HG02763 (cell line): ENCODE results near the gene ZBED5.

Experiments
- ATAC-seq: cut with Tn5 transposase; IDR thresholded peaks from one replicate; pipeline ENCODE4 v1.9.1; 2021; ENCODE audit warnings: mild to moderate bottlenecking, moderate library complexity; ENCODE audit not compliant: unreplicated experiment

ZBED5 gene

GRCh38 chr11:10881892-10882291, 24.0 kb upstream of the ZBED5 start:
- no peak for ATAC-seq

DNA sequence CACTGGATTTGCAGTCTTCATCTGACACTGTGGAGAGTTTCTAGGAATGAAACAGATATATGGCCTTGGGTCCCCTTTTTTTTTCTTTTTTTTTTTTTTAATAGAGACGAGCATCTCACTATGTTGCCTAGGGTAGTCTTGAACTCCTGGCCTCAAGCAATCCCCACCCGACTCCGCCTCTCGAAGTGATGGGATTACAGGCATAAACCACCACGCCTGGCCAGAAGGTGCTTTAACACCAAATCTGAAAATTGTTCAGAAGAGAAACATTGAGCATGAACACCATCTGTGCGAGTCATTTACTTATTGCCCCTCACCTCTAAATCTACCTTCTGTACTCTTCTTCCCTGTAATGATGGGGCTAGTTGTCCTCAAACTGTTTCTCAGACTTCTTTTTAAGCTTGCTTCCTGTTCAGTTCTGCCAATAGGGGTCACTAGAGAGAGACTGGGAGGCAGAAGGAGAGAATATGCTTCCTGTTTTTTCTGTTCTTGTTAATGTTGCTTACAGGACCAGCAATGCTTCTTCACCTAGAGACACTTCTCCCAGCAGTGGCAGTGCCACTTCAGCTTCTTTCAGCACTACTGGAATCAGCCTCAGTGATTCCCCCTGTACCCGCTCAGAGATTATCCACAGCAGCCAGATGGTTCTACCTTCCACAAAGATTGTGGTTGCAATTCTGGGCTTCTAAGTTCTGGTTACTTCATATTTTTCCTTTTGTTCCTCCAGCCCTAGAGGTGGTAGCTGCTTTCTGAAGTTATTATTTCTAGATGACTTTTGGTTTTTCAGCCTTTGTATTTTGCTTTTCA, 20.8 kb upstream of the ZBED5 start:
- no peak for ATAC-seq

DNA sequence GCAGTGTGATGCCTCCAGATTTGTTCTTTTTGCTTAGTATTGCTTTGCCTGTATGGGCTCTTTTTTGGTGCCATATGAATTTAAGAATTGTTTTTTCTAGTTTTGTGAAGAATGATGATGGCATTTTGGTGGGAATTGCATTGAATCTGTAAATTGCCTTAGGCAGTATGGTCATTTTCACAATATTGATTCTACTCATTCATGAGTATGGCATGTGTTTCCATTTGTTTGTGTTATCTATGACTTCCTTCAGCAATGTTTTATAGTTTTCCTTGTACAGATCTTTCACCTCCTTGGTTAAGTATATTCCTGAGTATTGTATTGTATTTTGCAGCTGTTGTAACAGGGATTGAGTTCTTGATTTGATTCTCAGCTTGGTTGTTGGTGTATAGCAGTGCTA, 18.3 kb upstream of the ZBED5 start:
- no peak for ATAC-seq

DNA sequence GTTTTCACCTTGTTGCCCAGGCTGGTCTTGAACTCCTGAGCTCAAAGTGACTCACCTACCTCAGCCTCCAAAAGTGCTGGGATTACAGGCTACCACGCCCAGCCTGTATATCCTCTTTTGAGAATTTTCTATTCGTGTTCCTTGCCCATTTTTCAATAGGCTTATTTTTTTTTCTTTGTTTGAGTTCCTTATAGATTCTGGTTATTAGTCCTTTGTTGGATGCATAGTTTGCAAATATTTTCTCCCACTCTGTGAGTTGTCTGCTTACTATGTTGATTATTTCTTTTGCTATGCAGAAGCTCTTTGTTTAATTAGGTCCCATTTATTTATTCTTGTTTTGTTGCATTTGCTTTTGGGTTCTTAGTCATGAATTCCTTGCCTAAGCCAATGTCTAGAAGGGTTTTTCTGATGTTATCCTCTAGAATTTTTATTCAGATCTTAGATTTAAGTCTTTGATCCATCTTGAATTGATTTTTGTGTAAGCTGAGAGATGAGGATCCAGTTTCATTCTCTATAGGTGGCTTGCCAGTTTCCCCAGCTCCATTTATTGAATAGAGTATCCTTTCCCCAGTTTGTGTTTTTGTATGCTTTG, 17.7 kb upstream of the ZBED5 start:
- ATAC-seq = no peak

GRCh38 chr11:10872097-10872496, 14.2 kb upstream of the ZBED5 start:
- no peak for ATAC-seq

DNA sequence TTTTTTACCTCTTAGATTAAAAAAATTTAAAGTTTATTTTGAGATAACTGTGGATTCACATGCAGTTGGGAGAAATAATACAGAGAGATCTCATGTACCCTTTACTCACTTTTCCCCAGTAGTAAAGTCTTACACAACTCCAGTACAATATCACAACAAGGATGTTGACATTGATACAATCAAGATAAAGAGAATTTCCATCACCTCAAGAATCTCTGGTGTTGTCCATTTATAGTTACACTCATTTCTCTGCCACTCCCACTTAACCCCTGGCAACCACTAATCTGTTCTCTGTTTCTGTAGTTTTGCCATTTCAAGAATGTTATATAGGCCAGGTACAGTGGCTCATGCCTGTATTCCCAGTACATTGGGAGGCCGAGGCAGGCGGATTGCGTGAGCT, 10.5 kb upstream of the ZBED5 start:
- ATAC-seq = no peak

- no peak for ATAC-seq
These were observed 9.1 kb upstream of the ZBED5 start for GRCh38 chr11:10866893-10867331.

DNA sequence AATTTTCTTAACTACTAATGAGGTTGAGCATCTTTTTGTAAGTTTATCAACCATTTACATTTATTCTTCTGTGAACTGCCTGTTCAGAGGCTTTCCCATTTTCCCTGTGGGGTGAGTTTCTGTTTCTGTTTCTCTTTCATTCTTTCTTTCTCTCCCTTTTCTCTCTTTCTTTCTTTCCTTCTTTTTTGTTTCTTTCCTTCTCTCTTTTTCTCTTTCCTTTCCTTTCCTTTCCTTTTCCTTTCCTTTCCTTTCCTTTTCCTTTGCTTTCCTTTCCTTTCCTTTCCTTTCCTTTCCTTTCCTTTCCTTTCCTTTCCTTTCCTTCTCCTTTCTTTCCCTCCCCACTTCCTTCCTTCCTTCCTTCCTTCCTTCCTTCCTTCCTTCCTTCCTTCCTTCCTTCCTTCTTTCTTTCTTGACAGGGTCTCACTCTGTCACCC, 8.0 kb upstream of the ZBED5 start:
- no peak for ATAC-seq

DNA sequence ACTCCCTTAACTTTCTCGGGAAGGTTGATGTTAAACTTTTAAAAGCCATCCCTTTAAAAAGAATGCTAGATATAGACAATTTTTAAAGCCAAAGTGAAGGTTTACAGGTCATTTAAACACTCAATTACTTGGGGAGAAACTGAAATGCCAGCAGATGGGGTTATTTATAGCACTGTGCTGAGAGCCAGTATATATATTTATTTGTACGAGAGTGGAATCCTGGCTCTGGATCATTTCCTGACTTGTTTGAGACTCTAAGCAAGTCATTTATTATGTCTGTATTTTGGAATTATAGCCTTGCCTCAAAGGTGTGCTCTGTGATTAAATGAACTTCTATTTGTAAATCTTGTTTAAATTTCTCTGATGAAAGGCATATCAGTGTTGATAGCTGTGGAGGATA, 6.8 kb upstream of the ZBED5 start:
- ATAC-seq = no peak

DNA sequence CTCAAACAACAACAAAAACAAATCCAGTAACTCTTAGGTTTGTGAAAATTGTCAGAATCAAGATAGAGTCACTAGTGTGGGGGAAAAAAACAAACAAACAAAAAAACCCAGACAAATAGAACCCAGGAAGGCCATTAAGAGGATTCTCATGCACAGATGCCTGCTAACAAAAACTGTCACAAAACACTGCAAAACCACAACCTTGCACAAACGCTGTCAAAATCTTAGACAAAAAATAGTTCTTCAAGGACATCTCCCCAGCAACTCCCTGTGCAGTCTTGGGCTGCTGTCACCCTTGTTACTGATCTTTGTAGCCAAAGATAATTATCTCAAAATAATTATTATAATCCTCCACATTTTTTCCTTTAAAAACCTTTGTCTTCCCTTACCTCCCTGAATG, 4.6 kb upstream of the ZBED5 start:
- ATAC-seq = no peak

DNA sequence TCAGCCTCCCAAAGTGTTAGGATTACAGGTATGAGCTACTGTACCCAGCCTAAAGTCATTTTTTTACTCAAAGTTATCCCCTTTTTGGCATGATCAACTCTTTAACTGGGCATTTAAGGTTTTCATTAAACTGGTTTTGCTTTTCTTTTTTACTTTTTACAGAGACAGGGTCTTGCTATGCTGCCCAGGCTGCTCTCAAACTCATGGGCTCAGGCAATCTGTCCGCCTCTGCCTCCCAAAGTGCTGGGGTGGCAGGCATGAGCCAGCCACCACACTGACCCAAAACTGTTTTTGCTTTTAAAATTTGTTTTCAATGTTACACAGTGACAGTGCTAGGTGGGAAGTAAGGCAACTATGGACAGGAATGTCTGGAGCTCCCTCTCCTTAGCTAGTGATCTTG, 3.9 kb upstream of the ZBED5 start:
- no peak for ATAC-seq

DNA sequence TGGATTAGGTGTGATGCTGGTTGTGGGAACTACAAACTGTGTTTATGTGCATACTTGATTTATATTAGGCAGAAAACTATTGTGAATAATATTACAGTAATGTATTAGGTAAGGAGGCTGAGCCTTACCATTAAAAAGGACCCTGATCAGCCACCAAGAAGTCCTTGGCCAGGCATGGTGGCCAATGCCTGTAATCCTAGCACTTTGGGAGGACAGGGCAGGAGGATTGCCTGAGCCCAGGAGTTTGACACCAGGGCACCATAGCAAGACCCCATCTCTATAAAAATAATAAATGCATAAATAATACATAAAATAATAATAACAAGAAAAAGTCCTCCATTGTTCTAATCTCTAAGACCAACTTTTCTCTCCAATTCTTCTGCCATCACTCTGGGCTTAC, 3.2 kb upstream of the ZBED5 start:
- ATAC-seq = no peak

DNA sequence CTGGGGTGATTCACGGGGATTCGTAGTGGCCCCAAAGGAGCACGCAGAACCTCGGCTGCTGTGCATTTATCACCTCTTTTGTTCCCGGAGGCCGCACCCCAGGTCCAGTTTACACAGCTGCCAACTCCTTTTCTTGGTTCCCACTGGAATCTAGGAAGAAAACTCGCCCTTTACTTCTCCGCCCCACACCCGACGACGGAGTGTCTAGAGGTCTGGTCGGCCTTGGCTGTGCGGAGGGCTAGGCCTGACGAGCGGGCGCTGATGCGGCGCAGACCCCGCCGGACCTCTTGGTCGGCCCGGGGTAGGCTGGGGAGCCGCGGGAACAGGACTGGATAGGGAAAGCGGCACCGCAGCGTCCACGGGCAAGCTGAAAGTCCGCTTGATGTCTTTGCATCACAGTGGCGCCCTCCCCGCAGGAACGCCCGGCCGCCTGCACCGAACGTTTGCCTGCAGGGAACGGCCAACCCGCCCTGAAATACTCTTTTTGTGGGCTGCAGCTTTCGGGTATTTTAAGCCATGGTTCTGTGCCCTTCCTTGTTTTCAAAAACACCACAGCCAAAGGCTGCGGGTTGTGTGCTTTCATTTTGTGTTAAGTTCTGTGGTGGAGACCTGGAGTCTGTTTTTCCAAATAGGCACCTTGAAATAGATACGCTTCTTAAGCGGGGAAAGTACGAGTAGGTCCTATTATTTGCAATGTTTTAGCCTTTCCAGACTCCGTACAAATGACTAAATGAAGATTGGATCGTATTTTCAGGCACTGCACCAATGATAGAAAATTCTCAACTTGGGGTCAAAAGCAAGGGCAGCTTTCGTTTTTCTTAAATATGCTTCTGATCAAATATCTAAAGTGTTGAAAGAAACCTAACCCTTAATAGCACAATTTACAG, 829 bp upstream of the ZBED5 start:
- peak; percentile 11 for ATAC-seq

DNA sequence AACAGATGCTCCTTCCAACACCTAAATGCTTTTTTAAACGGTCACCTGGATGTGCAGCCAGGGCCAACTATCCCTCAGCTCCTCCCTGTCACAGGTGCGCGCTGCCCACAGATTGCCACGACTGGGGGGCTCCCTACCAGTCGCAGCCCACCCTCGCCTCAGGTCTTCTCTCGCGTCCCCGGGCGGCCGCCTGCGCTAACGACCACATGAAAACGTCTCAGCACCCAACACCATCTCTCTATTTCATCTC, 469 bp downstream of the ZBED5 start:
- peak; percentile 15 for ATAC-seq

DNA sequence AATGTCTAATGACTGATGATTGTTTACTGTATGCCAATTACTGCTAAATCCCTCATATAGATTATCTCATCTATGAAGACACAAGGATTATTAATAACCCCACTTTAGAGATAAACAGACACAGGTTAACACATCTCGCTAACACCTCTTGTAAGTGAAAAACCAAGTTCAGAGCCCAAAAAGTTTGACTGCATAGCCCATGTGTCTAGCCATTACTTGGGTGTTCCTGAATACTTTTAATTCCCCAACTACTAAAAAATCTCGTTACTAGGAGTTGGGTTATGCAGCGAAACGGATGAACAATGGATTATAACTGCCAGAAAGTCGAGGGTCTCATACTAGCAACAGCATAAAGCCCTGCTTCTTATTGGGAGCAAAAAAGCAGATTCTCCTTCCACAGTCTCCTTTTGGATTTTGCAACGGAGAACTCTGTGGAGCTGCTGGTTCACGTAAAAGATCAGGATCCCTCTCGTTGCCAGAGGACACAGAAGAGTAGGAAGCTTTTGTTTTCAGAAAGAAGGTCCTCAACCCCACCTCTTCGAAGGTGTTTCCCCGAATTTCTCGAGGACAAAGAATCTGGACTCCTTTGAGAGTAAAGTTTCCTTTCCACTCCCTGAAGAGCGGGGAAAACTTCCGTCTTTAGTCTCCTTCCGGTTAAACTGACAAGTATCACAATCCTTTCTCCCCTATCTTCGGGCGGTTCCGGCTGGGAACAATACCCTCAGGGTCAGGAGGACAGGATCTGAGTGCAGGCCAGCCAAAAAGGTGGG, 979 bp downstream of the ZBED5 start:
- ATAC-seq = peak; percentile 1

DNA sequence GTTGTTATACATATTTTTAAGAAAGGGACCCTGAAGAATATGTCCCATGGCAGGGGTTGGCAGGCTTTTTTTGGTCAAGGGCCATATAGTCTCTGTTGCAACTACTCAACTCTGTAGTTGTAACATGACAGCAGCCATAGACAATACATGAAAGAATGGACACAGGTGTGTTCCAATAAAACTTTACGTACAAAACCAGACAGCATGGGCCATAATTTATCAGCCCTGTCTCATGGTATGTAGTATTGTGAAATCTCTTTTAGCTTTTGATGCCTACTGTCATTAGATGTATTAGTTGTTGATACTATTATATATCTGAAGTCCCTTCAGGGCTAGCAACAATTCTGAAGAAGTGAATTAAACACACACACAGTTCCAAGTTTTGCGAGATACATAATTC, 2.6 kb downstream of the ZBED5 start:
- no peak for ATAC-seq

GRCh38 chr11:10847960-10848860, 9.6 kb downstream of the ZBED5 start:
- no peak for ATAC-seq

DNA sequence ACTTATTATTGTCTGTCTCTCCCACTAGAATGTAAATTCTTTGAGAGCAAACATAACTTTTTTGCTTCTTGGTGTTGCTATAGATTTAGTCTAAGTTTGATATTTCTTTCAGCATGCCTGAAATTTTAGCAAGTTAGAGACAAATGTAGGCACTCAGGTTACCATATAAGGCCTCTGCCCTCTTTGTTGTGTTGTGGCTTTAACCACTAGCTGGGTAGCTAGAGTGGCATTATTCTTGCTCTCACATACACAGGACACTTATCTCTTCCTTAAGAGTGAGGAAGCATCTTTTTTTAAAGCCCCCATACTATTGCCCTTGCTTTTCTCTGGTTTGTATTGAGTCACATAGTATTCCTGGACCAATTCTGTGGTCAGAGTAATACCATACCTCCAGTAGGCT, 11.2 kb downstream of the ZBED5 start:
- no peak for ATAC-seq

DNA sequence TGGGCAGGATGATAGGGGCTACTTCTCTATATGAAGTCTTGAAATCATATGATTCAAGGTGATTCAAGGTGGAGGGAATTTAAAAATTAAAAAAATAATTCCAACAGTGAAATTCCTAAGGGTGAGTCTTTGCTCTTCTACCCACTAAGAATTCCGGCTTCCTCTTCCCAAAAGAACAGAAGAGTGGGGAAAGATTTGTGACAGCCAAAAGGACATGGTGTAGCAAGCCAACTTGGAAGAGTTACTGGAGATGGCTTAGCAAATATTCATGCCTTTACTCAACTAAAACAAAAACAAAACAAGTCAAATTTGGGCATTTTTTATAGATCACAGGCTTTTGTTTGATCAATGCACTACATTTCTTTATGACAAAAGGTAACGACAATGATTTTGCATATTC, 12.3 kb downstream of the ZBED5 start:
- ATAC-seq = no peak

DNA sequence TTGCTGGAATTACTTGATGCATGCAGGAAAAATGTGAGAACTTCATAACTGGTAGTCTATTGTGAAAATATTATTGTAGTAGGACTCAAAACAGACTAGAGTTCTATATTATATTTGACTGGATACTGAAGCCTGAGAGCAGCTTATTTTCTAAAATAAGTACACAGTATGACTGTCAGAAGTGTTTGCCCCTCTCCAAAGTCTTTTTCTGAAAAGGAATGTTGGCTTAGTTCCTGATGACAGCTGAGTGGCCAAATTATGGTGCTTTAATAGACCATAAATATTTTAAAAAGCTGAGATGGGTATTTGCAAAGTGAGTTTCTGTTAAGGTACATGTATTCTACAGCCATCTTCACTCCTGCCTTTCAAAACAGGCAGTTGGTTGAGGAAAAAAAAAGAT, 13.1 kb downstream of the ZBED5 start:
- no peak for ATAC-seq
